Stimulated activated CD4-positive, alpha-beta T cell treated with anti-CD3 and anti-CD28 coated beads, TNF-alpha, amount 100 ng/mL, for 48 hours (primary cell): ENCODE results near the gene DISP2.
A peak's percentile ranks its signal among the peaks of the same experiment; 100 is the strongest.

Experiments
- DNase-seq, 3 donors: peaks; one replicate each; pipeline ENCODE4 v3.0.0-alpha.2; 2020; ENCODE audit warnings: low read depth in 3 of 3

The DISP2 gene

DNA sequence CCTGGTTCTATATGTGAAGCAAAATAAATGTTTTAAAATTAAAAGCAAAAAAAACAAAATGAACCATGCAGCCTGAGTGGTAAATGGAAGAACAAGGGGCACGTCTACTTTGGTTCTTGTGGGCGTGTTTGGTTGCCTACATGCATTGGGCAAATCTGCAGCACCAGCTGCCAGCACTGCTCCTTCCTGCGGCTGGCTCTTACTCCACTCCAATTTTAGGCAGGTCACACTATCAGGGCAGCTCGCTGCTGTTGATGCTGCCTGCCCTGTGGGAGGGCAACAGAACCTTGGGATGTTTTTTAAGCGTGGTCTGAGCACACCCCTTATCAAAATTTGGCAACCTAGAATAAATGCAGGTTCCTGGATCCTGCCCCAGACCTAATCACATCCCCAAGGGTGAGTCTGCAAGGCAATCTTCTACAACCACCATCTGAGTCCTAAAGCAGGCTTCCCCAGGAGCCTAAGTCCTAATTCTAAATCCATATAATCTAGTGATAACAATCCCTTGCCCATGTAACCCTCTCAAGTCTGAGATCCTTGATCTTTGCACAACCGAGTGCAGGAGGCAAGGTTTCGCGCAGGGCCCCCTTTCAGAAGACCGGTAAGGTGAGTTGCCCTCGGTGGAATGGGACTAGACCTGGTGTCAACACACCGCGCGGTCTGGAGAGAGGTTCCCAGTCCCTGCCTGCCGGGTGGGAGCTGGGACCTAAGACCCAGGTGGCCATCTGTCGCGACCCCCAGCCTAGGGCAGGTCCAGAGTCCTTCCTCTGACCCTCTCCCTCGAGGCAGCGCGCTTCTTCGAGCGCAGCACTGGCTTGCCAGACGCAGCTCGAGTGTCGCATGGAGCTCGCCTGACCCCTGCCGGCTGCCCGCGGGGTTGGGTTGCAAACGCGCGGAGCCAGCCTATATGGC is 63.5 kb downstream of the DISP2 start:
- DNase-seq: peak; percentile 67 to 74 (median 70)

DNA sequence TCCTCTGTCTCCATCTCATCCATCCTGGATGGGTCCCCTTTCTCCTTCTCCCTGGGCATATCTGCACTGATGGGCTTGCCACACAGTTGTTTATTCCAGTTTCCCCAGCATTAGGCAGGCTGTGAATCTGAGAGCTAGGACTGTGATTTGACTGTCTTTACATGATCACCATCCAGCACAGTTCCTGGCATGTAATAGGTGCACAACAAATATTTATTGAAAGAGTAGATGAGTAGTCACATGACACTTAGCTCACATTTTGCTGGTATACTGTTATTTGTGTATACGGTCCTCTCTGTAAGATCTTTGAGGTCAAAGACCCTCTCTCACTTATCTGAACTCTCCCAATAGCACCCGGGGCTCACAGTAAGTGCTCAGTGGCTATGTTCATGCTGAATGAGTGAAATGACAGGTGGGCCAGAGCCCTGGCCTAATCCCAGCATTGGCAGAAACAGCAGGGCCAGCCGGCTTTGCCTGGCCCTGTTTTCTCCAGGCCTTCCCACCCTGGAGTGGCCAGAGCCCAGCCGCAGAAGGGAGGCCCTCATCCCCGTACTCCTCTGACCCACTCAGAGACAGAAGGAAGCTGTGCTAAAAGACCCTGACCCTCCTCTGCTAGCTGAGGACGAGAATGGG is 66.6 kb downstream of the DISP2 start:
- no peak for DNase-seq

DNA sequence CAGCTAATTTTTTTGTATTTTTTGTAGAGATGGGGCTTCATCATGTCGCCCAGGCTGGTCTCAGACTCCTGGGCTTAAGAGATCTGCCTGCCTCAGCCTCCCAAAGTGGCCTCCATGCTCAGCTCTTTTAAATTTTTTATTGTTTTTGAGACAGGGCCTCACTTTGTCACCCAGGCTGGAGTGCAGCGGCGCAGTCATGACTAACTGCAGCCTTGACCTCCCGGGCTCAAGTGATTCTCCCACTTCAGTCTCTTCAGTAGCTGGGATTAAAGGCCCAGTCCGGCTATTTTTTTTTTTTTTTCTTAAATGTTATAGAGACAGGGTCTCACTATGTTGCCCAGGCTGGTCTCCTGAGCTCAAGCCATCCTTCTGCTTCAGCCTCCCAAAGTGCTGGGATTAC is 67.7 kb downstream of the DISP2 start:
- DNase-seq: no peak

DNA sequence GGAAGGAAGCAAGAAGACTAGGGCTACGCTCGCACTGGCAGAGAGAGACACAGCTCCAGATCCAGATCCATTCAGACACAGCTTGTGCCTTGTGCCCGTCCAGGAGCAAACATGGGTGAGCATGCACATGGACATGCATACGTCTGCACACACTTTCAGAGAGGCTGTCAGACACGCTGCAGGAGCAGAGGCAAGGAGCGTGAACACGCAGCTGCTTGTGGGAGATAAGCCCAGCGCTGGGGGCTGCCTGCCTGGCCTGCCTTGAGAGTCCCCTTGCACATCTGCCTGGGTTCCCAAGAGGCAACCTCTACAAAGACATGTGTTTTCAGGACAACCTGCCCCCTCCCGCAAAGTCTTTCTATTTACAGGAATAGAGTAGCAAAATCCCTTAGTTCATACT is 69.2 kb downstream of the DISP2 start:
- DNase-seq: no peak

DNA sequence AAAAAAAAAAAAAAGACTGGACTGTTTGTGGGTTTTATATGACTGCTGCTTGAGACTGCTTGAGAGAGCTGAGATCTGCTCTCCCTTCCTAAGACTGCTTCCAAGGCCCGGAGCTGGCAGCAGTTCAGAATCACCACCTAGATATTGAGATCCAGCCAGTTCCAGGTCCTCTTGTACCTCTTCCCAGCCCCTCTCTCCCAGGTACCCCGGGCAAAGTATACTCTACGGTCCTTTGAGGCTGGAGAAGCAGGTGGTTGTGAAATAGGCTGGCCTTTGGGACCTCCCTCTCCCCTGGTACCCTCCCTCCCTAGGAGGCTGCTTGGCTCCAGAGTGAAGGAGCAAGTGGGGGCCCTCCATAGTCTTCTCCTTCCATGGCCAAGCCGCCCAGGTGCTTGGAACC is 70.2 kb downstream of the DISP2 start:
- DNase-seq: no peak
